ENCODE measurements around the gene FLYWCH2. TPM values are rescaled to one million over a fixed set of nuclear protein-coding genes. Genes with fewer than 3 reads are reported as not detected.
A peak's percentile ranks its signal among the peaks of the same experiment; 100 is the strongest.

FLYWCH2 gene
- polyA plus RNA-seq, 2 of the 4 experiments (the other 2 are of a cell fraction) = 23.2 to 41.2 TPM

DNA sequence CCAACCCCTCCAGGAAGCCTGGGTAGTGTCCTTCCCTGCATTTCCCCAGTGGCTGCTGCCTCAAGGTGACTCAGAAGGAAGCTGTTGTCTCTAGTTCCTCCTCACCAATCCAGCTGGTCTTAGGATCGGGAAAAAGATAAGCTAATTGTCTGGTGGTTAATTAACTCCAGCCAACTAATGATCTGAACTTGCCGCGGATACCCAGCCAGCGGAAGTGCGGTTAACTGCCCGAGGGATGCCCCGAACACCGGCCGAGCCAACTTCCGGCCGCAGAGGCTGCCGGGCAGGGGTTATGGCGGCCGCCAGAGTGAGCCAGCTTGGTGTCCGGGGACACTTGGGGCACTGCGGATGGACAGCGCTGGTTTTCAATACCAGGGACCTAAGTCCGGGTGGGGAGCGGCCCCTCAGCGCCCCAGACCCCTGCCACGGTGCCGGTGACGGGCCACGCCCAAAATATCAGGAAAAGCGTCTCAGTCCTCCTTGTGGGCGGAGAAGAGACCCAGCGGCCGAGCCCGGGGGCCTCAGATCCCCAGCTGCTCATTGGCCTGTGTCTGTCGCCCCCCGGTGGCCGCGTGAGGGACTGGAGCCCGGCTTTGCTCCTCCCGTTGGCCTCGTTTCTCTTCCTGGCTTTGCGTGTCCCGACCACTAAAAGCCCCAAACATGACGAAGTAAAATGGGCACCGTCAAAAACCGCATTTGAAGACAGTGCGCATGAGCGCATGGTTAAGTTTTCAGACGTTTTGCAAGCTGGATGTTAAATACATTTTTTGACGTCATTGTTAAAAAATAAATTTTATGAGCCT is 14.8 kb upstream of the FLYWCH2 start:
- H3K9me3 ChIP-seq = no peaks in the 10 kb centered on the region
- POLR2A ChIA-PET = interaction anchor here (0.5 to 2.4 kb wide), 16 partner anchors 12 to 330 kb away, joined by 3 to 52 read pairs (median 6); partner anchors contain the start of genes FLYWCH1, FLYWCH2, KCTD5 and PDPK1
- H3K27ac ChIP-seq = peak overlapping the region; percentile 90 to 95
- CTCF ChIA-PET = interaction anchor here (0.6 to 13.7 kb wide), 52 partner anchors 9 to 170 kb away, joined by 3 to 295 read pairs (median 6); partner anchors contain the start of genes ELOB, FLYWCH1, FLYWCH2 and PRSS22
- 1% methylated on average over 31 of the region's 45 CpGs for WGBS (ENCODE audit: missing lambda C conversion rate)
- H3K4me1 ChIP-seq = 0 out of 3 replicates have a peak, but pooled peaks cover 3% of the 10 kb centered on the region
- peak overlapping the region; percentile 77 for H3K4me2 ChIP-seq
- H3K4me3 ChIP-seq = peak overlapping the region; percentile 59
- DNase-seq (ENCODE audit: low read depth in 1 of 2, low spot score in 1 of 2) (peak; percentile 96 to 98), FAIRE-seq (no peak), ATAC-seq (peak; percentile 98 to 99)
- TF ChIP-seq RNF2 (IDR thresholded peaks at IDR 0.05; ENCODE audit: borderline replicate concordance, low read depth) (no peak), ZFP36 (IDR thresholded peaks at IDR 0.05; ENCODE audit: borderline replicate concordance, partially characterized antibody) (no peak), RAD21 (conservative IDR thresholded peaks at IDR 0.05 in 1 of 2, IDR thresholded peaks at IDR 0.05 in 1 of 2) (peak; percentile 92 to 99), NFE2L2 (conservative IDR thresholded peaks at IDR 0.05; ENCODE audit: low read length) (no peak; the same call in 1 of the 2 replicates), NR3C1 (IDR thresholded peaks at IDR 0.05) (no peak), HDAC2 (IDR thresholded peaks at IDR 0.05) (no peak), POLR2A (IDR thresholded peaks at IDR 0.05; ENCODE audit: low read length) (peak; percentile 71), CHD4 (IDR thresholded peaks at IDR 0.05; ENCODE audit: borderline replicate concordance) (no peak), KDM5A (IDR thresholded peaks at IDR 0.05) (peak; percentile 95), RARB (CRISPR knock-in tag; IDR thresholded peaks at IDR 0.05) (no peak), POLR2AphosphoS2 (conservative IDR thresholded peaks at IDR 0.05; ENCODE audit: low read length) (no peak), ZNF302 (CRISPR knock-in tag; IDR thresholded peaks at IDR 0.05) (no peak), CHD2 (IDR thresholded peaks at IDR 0.05; ENCODE audit: low read length, partially characterized antibody) (no peak), FOSB (CRISPR knock-in tag; IDR thresholded peaks at IDR 0.05) (peak; percentile 81), JUNB (IDR thresholded peaks at IDR 0.05) (no peak), HOXB13 (CRISPR knock-in tag; IDR thresholded peaks at IDR 0.05; ENCODE audit: low read depth) (peak; percentile 75; the same call in 1 of the 2 replicates), MAZ (IDR thresholded peaks at IDR 0.05; ENCODE audit: borderline replicate concordance, low read depth, low read length) (no peak), HOXB5 (CRISPR knock-in tag; IDR thresholded peaks at IDR 0.05) (no peak; the same call in 1 of the 2 replicates), EP300 (IDR thresholded peaks at IDR 0.05) (no peak), CEBPB (IDR thresholded peaks at IDR 0.05) (no peak), CBX2 (IDR thresholded peaks at IDR 0.05; ENCODE audit: borderline replicate concordance, low read depth) (no peak), FOXS1 (CRISPR knock-in tag; IDR thresholded peaks at IDR 0.05) (peak; percentile 7; the same call in 1 of the 2 replicates), GATA3 (IDR thresholded peaks at IDR 0.05; ENCODE audit: borderline replicate concordance) (no peak), EHMT2 (IDR thresholded peaks at IDR 0.05; ENCODE audit: low read depth) (no peak), MYC (IDR thresholded peaks at IDR 0.05; ENCODE audit: borderline replicate concordance, low read length) (0 out of 2 replicates have a peak, but pooled peaks have one; percentile 30), CBX8 (IDR thresholded peaks at IDR 0.05) (no peak), PHF8 (IDR thresholded peaks at IDR 0.05; ENCODE audit: borderline replicate concordance, low read depth) (peak; percentile 95), TP53 (CRISPR knock-in tag; IDR thresholded peaks at IDR 0.05) (peak; percentile 75; the same call in 1 of the 2 replicates), MAFK (IDR thresholded peaks at IDR 0.05; ENCODE audit: partially characterized antibody) (peak; percentile 42)
- TF ChIP-seq, protein P1, sequence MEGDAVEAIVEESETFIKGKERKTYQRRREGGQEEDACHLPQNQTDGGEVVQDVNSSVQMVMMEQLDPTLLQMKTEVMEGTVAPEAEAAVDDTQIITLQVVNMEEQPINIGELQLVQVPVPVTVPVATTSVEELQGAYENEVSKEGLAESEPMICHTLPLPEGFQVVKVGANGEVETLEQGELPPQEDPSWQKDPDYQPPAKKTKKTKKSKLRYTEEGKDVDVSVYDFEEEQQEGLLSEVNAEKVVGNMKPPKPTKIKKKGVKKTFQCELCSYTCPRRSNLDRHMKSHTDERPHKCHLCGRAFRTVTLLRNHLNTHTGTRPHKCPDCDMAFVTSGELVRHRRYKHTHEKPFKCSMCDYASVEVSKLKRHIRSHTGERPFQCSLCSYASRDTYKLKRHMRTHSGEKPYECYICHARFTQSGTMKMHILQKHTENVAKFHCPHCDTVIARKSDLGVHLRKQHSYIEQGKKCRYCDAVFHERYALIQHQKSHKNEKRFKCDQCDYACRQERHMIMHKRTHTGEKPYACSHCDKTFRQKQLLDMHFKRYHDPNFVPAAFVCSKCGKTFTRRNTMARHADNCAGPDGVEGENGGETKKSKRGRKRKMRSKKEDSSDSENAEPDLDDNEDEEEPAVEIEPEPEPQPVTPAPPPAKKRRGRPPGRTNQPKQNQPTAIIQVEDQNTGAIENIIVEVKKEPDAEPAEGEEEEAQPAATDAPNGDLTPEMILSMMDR (IDR thresholded peaks at IDR 0.05) = peak; percentile 95
- TF ChIP-seq, protein P2, sequence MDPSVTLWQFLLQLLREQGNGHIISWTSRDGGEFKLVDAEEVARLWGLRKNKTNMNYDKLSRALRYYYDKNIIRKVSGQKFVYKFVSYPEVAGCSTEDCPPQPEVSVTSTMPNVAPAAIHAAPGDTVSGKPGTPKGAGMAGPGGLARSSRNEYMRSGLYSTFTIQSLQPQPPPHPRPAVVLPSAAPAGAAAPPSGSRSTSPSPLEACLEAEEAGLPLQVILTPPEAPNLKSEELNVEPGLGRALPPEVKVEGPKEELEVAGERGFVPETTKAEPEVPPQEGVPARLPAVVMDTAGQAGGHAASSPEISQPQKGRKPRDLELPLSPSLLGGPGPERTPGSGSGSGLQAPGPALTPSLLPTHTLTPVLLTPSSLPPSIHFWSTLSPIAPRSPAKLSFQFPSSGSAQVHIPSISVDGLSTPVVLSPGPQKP (IDR thresholded peaks at IDR 0.05; ENCODE audit: low read depth, low read length) = no peak
- TF ChIP-seq, protein P3, sequence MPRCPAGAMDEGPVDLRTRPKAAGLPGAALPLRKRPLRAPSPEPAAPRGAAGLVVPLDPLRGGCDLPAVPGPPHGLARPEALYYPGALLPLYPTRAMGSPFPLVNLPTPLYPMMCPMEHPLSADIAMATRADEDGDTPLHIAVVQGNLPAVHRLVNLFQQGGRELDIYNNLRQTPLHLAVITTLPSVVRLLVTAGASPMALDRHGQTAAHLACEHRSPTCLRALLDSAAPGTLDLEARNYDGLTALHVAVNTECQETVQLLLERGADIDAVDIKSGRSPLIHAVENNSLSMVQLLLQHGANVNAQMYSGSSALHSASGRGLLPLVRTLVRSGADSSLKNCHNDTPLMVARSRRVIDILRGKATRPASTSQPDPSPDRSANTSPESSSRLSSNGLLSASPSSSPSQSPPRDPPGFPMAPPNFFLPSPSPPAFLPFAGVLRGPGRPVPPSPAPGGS (IDR thresholded peaks at IDR 0.05) = peak; percentile 74; the same call in 2 of the 3 replicates
- TF ChIP-seq, protein P4, sequence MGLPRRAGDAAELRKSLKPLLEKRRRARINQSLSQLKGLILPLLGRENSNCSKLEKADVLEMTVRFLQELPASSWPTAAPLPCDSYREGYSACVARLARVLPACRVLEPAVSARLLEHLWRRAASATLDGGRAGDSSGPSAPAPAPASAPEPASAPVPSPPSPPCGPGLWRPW (IDR thresholded peaks at IDR 0.05) = no peak

Data from A549 (cell line).